OCI-LY1 (cell line): ENCODE results near the gene SVOP.

ENCODE experiments used
- H2AFZ ChIP-seq: fragments of 200-600 bp; sonication (generic), shearing (Covaris generic); 2 replicates; pipeline ENCODE4 v1.6.0; 2014; ENCODE audit warnings: antibody characterized with exemption, mild to moderate bottlenecking, low read length
- H3F3A ChIP-seq: fragments of 200-600 bp; sonication (generic), shearing (Covaris generic); 2 replicates; pipeline ENCODE4 v1.6.0; 2014; ENCODE audit warnings: mild to moderate bottlenecking, antibody characterized with exemption, low read length, moderate library complexity; ENCODE audit not compliant: insufficient read depth
- H3K27ac ChIP-seq: fragments of 200-600 bp; sonication (generic); 2 replicates; pipeline ENCODE4 v1.5.1; 2014; ENCODE audit warnings: low read length, mixed run types, mild to moderate bottlenecking, low read depth; ENCODE audit not compliant: poor library complexity, severe bottlenecking
- H3K27me3 ChIP-seq: fragments of 200-600 bp; sonication (generic); 2 replicates; pipeline ENCODE4 v1.6.0; 2014; ENCODE audit warnings: antibody characterized with exemption, mild to moderate bottlenecking, low read length, moderate library complexity; ENCODE audit not compliant: insufficient read depth
- H3K36me3 ChIP-seq: fragments of 200-600 bp; sonication (generic); 2 replicates; pipeline ENCODE4 v1.6.1; 2014; ENCODE audit warnings: mild to moderate bottlenecking, antibody characterized with exemption, low read length, moderate library complexity, mixed read lengths; ENCODE audit not compliant: insufficient read depth
- H3K4me1 ChIP-seq: fragments of 200-600 bp; sonication (generic); 2 replicates; pipeline ENCODE4 v1.5.1; 2014; ENCODE audit warnings: mild to moderate bottlenecking, low read length, moderate library complexity; ENCODE audit not compliant: insufficient read depth, severe bottlenecking
- H3K4me2 ChIP-seq: fragments of 200-600 bp; sonication (generic), shearing (Covaris generic); 2 replicates; pipeline ENCODE4 v1.6.1; 2014; ENCODE audit warnings: low read length
- H3K4me3 ChIP-seq: fragments of 200-600 bp; sonication (generic); 2 replicates; pipeline ENCODE4 v1.5.1; 2014; ENCODE audit warnings: low read length, low read depth, mild to moderate bottlenecking, mixed read lengths; ENCODE audit not compliant: poor library complexity, severe bottlenecking
- H3K79me2 ChIP-seq: fragments of 200-600 bp; shearing (Covaris generic); 2 replicates; pipeline ENCODE4 v1.6.1; 2016; ENCODE audit warnings: mixed run types, low read length, mixed read lengths; ENCODE audit not compliant: insufficient read depth
- H3K9ac ChIP-seq: fragments of 200-600 bp; sonication (generic), shearing (Covaris generic); 2 replicates; pipeline ENCODE4 v1.6.1; 2014; ENCODE audit warnings: mild to moderate bottlenecking, low read length, mixed read lengths
- H3K9me2 ChIP-seq: fragments of 200-600 bp; sonication (generic), shearing (Covaris generic); 2 replicates; pipeline ENCODE4 v1.6.1; 2014; ENCODE audit warnings: low read depth, mild to moderate bottlenecking, low read length, mixed read lengths
- H3K9me3 ChIP-seq: fragments of 200-600 bp; shearing (Covaris generic); 2 replicates; pipeline ENCODE4 v1.6.1; 2014; ENCODE audit warnings: low read length, mixed read lengths
- H4K20me1 ChIP-seq: fragments of 200-600 bp; sonication (generic), shearing (Covaris generic); 2 replicates; pipeline ENCODE4 v1.6.0; 2016; ENCODE audit warnings: mild to moderate bottlenecking, low read length; ENCODE audit not compliant: insufficient read depth
- EZH2 ChIP-seq: fragments of 200-600 bp; sonication (generic), shearing (Covaris generic); IDR thresholded peaks from 2 replicates; pipeline ENCODE4 v1.8.0; 2017; ENCODE audit warnings: borderline replicate concordance, mixed run types, mild to moderate bottlenecking, antibody characterized with exemption, low read length, moderate library complexity, mixed read lengths
- TF ChIP-seq, protein P1 (sequence below): fragments of 200-600 bp; sonication (generic), shearing (Covaris generic); IDR thresholded peaks from 2 replicates; pipeline ENCODE4 v1.5.1; 2017; ENCODE audit warnings: mild to moderate bottlenecking, antibody characterized with exemption, low read length, moderate library complexity, mixed read lengths

SVOP gene

DNA sequence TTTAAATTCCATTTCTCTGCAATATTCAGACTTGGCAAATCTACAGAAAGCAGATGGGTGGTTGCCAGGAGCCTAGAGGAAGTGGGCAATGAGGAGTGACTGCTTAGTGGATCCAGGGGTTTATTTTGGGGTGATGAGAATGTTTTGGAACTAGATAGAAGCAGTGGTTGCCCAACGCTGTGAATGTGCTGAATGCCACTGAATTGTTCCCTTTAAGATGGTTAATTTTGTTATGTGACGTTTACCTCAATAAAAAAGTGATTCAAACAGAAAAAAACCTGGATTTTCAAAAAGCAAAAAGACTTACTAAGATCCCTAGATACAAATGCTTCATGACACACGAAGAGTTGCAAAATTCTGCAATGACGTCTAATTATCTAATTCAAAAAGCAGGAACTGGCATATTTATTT is 106.7 kb downstream of the SVOP start:
- H3K4me3 ChIP-seq: no peak overlapping the region
- H3K27me3 ChIP-seq: no peaks in the 10 kb centered on the region
- no peaks in the 10 kb centered on the region for H3F3A ChIP-seq
- H3K27ac ChIP-seq: no peak overlapping the region
- no peaks in the 10 kb centered on the region for H3K36me3 ChIP-seq
- H4K20me1 ChIP-seq: no peaks in the 10 kb centered on the region
- no peak overlapping the region for H3K4me2 ChIP-seq
- no peak overlapping the region for H3K9ac ChIP-seq
- no peaks in the 10 kb centered on the region for H3K9me2 ChIP-seq
- no peak for TF ChIP-seq EZH2
- TF ChIP-seq, protein P1, sequence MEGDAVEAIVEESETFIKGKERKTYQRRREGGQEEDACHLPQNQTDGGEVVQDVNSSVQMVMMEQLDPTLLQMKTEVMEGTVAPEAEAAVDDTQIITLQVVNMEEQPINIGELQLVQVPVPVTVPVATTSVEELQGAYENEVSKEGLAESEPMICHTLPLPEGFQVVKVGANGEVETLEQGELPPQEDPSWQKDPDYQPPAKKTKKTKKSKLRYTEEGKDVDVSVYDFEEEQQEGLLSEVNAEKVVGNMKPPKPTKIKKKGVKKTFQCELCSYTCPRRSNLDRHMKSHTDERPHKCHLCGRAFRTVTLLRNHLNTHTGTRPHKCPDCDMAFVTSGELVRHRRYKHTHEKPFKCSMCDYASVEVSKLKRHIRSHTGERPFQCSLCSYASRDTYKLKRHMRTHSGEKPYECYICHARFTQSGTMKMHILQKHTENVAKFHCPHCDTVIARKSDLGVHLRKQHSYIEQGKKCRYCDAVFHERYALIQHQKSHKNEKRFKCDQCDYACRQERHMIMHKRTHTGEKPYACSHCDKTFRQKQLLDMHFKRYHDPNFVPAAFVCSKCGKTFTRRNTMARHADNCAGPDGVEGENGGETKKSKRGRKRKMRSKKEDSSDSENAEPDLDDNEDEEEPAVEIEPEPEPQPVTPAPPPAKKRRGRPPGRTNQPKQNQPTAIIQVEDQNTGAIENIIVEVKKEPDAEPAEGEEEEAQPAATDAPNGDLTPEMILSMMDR: no peak
- no peak overlapping the region for H2AFZ ChIP-seq
- no peaks in the 10 kb centered on the region for H3K9me3 ChIP-seq
- H3K79me2 ChIP-seq: no peaks in the 10 kb centered on the region
- H3K4me1 ChIP-seq: no peaks in the 10 kb centered on the region

DNA sequence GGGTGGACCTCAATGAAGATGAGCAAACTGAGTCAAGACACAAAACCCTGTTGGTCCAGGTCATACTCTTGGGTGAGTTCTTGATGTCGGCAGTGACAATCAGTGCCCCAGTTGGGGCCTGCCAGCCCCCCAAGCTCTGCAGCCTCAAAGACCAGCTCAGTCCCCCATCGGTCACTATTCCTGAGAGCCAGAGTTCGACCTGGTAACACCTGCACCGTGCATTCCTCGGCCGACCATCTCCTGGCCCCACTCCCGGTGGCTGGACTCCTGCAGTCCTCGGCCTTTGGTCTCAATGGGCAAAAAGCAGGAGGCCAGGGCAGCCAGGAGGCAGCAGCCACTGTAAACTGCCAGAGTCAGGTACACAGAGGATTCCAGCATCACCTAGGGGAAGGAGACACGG is 108.5 kb downstream of the SVOP start:
- H3K4me1 ChIP-seq: no peaks in the 10 kb centered on the region
- no peaks in the 10 kb centered on the region for H3K9me3 ChIP-seq
- H3K4me2 ChIP-seq: no peak overlapping the region
- no peak overlapping the region for H3K4me3 ChIP-seq
- H2AFZ ChIP-seq: no peak overlapping the region
- TF ChIP-seq, protein P1: no peak
- TF ChIP-seq EZH2: no peak
- no peaks in the 10 kb centered on the region for H3K36me3 ChIP-seq
- H3K9ac ChIP-seq: no peak overlapping the region
- no peak overlapping the region for H3K27ac ChIP-seq
- no peaks in the 10 kb centered on the region for H4K20me1 ChIP-seq
- no peaks in the 10 kb centered on the region for H3K9me2 ChIP-seq
- H3K79me2 ChIP-seq: no peaks in the 10 kb centered on the region
- no peaks in the 10 kb centered on the region for H3K27me3 ChIP-seq
- H3F3A ChIP-seq: no peaks in the 10 kb centered on the region

DNA sequence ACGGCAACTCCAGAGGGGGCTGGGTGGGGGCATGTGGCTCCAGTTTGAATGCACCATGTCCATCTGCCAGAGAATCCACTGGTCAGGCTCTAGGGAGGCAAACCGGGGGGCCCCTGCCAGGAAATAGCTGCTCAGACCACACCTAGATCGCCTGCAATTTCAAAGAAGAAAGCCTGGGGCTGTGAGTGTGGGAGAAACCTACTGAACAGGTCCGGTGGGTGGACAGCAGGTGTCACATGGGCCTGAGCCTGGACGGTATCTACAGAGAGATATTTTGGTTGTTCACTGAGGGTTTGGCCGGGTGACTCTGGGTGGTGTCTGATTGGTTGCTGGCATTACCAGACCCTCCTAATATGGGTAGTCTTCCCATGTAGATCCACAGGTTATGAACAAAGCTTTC is 109.0 kb downstream of the SVOP start:
- TF ChIP-seq EZH2: no peak
- TF ChIP-seq, protein P1: no peak
- H3K4me3 ChIP-seq: no peak overlapping the region

More for the DNA sequence above, 109.0 kb downstream of the SVOP start:
- no peak overlapping the region for H3K9ac ChIP-seq
- H4K20me1 ChIP-seq: no peaks in the 10 kb centered on the region
- no peaks in the 10 kb centered on the region for H3F3A ChIP-seq
- H3K36me3 ChIP-seq: no peaks in the 10 kb centered on the region
- no peaks in the 10 kb centered on the region for H3K9me3 ChIP-seq
- no peak overlapping the region for H3K4me2 ChIP-seq
- H3K27me3 ChIP-seq: no peaks in the 10 kb centered on the region
- H3K27ac ChIP-seq: no peak overlapping the region
- H3K79me2 ChIP-seq: no peaks in the 10 kb centered on the region
- H3K9me2 ChIP-seq: no peaks in the 10 kb centered on the region
- H2AFZ ChIP-seq: no peak overlapping the region
- H3K4me1 ChIP-seq: no peaks in the 10 kb centered on the region
